ENCODE data around the gene WDFY2. TPM values are rescaled to one million over a fixed set of nuclear protein-coding genes. Genes with fewer than 3 reads are reported as not detected.

The WDFY2 gene
- total RNA-seq, 1 experiment from 2014 or later: 26.4 TPM

DNA sequence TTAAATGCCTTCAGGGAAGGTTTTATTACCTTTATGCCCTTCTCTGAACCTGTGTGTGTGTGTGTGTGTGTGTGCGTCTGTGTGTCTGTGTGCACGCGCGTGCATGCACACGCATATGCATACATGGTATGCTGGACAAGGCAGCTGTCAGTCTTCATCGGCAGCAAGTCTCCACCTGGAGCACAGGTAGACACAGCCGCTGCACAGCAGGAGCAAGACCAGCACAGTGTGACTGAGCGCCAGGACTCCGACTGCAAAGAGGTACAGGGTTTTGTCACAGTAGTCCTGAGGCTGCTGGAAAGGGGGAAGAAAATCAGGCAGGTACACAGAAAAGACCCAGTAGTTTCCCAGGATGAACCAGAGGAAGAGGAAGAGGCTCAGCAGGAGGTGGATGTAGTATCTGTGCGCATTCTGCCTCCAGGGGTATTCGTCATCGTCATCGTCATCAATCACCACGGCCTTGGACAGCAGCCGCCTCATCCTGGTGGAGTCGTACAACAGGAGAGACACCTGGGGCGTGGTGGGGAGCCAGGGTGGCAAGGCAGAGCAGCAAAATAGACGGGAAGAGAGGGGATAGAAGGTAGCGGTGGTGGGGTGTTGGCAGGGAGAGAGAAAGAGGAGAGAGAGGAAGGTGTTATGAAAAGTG lies 232.5 kb downstream of the WDFY2 start:
- H2AFZ ChIP-seq (ENCODE audit: low read length): no peak overlapping the region
- Mint-ChIP-seq H3K9me3 (no peaks in the 10 kb centered on the region), H3K27me3 (ENCODE audit: low read depth) (peaks cover 4% of the 10 kb centered on the region), H3K4me1 (peaks cover 37 to 40% of the 10 kb centered on the region in 2 experiments), H3K4me3 (no peak overlapping the region; a peak in 1 of 5 replicates), H3K27ac (no peak overlapping the region; a peak in 1 of 7 replicates), H3K36me3 (ENCODE audit: insufficient read depth in 1 of 3, low read depth in 3 of 3) (no peaks in the 10 kb centered on the region)
- H4K91ac ChIP-seq (ENCODE audit: insufficient read length, low read depth, low read length): no peak overlapping the region
- H3K4me1 ChIP-seq (ENCODE audit: insufficient read depth, low read length): peaks cover 6% of the 10 kb centered on the region; the same call in 1 of the 2 replicates
- H3K56ac ChIP-seq (ENCODE audit: insufficient read length, low read depth, low read length): no peak overlapping the region
- no peaks in the 10 kb centered on the region for H3K79me2 ChIP-seq (ENCODE audit: insufficient read depth, low read length)
- H2AK5ac ChIP-seq (ENCODE audit: insufficient read length, low read length): no peak overlapping the region
- H3K14ac ChIP-seq (ENCODE audit: insufficient read depth, low read length): no peak overlapping the region
- peaks cover 4% of the 10 kb centered on the region for H3K23me2 ChIP-seq (ENCODE audit: insufficient read length, low read depth, low read length, poor library complexity, severe bottlenecking)
- no peak for DNase-seq
- no peak overlapping the region for H3K4ac ChIP-seq (ENCODE audit: low read depth, low read length)
- TF ChIP-seq, protein P1, sequence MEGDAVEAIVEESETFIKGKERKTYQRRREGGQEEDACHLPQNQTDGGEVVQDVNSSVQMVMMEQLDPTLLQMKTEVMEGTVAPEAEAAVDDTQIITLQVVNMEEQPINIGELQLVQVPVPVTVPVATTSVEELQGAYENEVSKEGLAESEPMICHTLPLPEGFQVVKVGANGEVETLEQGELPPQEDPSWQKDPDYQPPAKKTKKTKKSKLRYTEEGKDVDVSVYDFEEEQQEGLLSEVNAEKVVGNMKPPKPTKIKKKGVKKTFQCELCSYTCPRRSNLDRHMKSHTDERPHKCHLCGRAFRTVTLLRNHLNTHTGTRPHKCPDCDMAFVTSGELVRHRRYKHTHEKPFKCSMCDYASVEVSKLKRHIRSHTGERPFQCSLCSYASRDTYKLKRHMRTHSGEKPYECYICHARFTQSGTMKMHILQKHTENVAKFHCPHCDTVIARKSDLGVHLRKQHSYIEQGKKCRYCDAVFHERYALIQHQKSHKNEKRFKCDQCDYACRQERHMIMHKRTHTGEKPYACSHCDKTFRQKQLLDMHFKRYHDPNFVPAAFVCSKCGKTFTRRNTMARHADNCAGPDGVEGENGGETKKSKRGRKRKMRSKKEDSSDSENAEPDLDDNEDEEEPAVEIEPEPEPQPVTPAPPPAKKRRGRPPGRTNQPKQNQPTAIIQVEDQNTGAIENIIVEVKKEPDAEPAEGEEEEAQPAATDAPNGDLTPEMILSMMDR (conservative IDR thresholded peaks at IDR 0.05): no peak
- no peak overlapping the region for H2BK20ac ChIP-seq (ENCODE audit: low read depth, low read length, poor library complexity, severe bottlenecking)
- no peak overlapping the region for H2BK120ac ChIP-seq (ENCODE audit: low read depth, low read length, poor library complexity, severe bottlenecking)
- peaks cover 2% of the 10 kb centered on the region; the same call in 1 of the 2 replicates for H3K27me3 ChIP-seq (ENCODE audit: insufficient read depth, low read length)
- H3K27ac ChIP-seq (ENCODE audit: insufficient read length, low read depth, low read length): no peak overlapping the region
- no peak overlapping the region for H3K4me2 ChIP-seq (ENCODE audit: insufficient read depth, insufficient read length, low read length)
- no peak overlapping the region for H2BK5ac ChIP-seq (ENCODE audit: insufficient read length, low read length)
- no peak overlapping the region for H4K8ac ChIP-seq (replicated peaks; ENCODE audit: insufficient read length, low read depth, low read length)
- 100% methylated on average over 1 of the region's 19 CpGs for WGBS (ENCODE audit: extremely low coverage, insufficient read length, low lambda C conversion rate)
- H3K18ac ChIP-seq (ENCODE audit: insufficient read length, low read depth, low read length): no peak overlapping the region
- no peaks in the 10 kb centered on the region for H3K9me3 ChIP-seq (ENCODE audit: control insufficient read depth, low read depth, low read length)
- no peak overlapping the region for H3K23ac ChIP-seq (ENCODE audit: insufficient read length, low read depth, low read length)
- no peaks in the 10 kb centered on the region for H4K20me1 ChIP-seq (ENCODE audit: control insufficient read depth, insufficient read depth, insufficient read length)
- no peak overlapping the region for H3T11ph ChIP-seq (ENCODE audit: low read length)
- no peak overlapping the region for H2BK12ac ChIP-seq (ENCODE audit: insufficient read length, low read depth, low read length)
- no peak overlapping the region for H4K5ac ChIP-seq (ENCODE audit: insufficient read length, low read depth, low read length)
- H2BK15ac ChIP-seq (ENCODE audit: low read depth, low read length): no peak overlapping the region
- H3K9ac ChIP-seq (ENCODE audit: extremely low read depth, insufficient read length, low read length): no peak overlapping the region
- H3K79me1 ChIP-seq (ENCODE audit: insufficient read depth, low read depth, low read length, poor library complexity, severe bottlenecking): no peaks in the 10 kb centered on the region

Small RNA genes within 50 kb of the gene (microRNA-seq; reads per million reads assigned to microRNA genes)
- not detected for gene MIR4703 (ENCODE audit: borderline microRNAs expressed)

Other genes with a start within 250 kb of the WDFY2 start
- gene SERPINE3, start 244.8 kb upstream of the WDFY2 start, total RNA-seq (2021): 0.18 TPM in 1 of 2 replicates, not detected in the other
- 60.4 and 61.2 TPM in 2 replicates for gene INTS6, start 131.4 kb upstream of the WDFY2 start, total RNA-seq (2021)
- gene DHRS12, start 219.7 kb downstream of the WDFY2 start, total RNA-seq (2021): 8.8 and 11.1 TPM in 2 replicates